Fibroblast of the aortic adventitia (primary cell): ENCODE results near the gene SH3BP5. TPM values are rescaled to one million over a fixed set of nuclear protein-coding genes. Genes with fewer than 3 reads are reported as not detected.

ENCODE experiments used
- DNase-seq: peaks from one replicate; pipeline ENCODE4 v3.0.0-alpha.2; 2010; ENCODE audit warnings: low read depth
- H3K4me3 ChIP-seq: 2 replicates; pipeline ENCODE4 v1.5.1; 2011; ENCODE audit warnings: low read depth, mild to moderate bottlenecking, control low read depth, low read length, moderate library complexity
- total RNA-seq: library from RNA; depleted of rRNA; stranded (reverse); fragments of >200 nt; gene quantifications from 2 replicates; pipeline ENCODE4 v1.2.3, GENCODE V29; 2012; ENCODE audit warnings: low replicate concordance
- TF ChIP-seq, protein P1 (sequence below): IDR thresholded peaks from 2 replicates; pipeline ENCODE4 v1.5.1; 2011; ENCODE audit warnings: mild to moderate bottlenecking, low read length, control low read depth, inconsistent platforms; ENCODE audit not compliant: insufficient read depth

SH3BP5 gene
- total RNA-seq, 1 donor: 25.5 TPM

DNA sequence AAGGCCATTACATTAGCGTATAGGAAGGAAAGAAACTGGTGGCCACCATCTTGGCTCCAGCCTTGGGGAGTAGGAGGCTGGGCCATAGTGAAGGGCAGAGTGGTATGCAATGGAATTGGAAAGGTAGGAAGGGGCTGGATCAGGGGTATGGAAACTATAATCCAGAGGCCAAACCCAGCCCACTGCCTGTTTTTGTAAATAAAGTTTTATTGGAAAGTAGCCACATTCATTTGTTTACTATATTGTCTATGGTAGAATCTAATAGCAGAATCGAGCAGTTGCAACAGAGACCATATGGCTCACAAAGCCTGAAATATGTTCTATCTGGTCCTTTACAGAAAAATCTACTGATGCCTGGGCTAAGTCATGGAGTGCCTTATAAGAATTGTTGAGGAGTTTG is 14.1 kb upstream of the SH3BP5 start:
- TF ChIP-seq, protein P1, sequence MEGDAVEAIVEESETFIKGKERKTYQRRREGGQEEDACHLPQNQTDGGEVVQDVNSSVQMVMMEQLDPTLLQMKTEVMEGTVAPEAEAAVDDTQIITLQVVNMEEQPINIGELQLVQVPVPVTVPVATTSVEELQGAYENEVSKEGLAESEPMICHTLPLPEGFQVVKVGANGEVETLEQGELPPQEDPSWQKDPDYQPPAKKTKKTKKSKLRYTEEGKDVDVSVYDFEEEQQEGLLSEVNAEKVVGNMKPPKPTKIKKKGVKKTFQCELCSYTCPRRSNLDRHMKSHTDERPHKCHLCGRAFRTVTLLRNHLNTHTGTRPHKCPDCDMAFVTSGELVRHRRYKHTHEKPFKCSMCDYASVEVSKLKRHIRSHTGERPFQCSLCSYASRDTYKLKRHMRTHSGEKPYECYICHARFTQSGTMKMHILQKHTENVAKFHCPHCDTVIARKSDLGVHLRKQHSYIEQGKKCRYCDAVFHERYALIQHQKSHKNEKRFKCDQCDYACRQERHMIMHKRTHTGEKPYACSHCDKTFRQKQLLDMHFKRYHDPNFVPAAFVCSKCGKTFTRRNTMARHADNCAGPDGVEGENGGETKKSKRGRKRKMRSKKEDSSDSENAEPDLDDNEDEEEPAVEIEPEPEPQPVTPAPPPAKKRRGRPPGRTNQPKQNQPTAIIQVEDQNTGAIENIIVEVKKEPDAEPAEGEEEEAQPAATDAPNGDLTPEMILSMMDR: no peak
- DNase-seq: no peak
- no peak overlapping the region for H3K4me3 ChIP-seq

DNA sequence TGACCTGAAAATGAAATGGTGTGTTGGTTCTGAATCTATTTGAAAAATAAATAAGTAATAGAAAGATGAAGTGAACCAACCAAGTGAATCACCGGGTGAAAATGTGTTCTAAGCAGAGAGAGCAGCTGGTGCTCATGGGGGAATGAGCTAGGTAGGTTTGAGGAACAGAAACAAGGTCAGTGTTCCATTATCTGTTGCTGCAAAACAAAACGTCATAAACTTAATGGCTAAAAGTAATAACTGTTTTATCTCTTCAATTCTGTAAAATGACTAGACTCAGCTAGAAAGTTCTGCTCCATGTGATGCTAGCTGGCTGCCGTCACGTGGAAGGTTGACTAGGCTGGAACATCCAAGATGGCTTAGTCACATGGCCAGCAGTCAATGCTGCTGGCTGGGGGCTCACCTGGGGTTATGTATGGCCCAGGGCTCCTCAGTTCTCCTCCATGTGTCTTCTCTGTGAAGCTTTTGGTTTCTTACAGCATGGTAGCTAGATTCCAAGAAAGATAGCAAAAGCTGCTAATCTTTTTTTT is 13.3 kb upstream of the SH3BP5 start:
- no peak overlapping the region for H3K4me3 ChIP-seq
- TF ChIP-seq, protein P1: no peak
- no peak for DNase-seq

DNA sequence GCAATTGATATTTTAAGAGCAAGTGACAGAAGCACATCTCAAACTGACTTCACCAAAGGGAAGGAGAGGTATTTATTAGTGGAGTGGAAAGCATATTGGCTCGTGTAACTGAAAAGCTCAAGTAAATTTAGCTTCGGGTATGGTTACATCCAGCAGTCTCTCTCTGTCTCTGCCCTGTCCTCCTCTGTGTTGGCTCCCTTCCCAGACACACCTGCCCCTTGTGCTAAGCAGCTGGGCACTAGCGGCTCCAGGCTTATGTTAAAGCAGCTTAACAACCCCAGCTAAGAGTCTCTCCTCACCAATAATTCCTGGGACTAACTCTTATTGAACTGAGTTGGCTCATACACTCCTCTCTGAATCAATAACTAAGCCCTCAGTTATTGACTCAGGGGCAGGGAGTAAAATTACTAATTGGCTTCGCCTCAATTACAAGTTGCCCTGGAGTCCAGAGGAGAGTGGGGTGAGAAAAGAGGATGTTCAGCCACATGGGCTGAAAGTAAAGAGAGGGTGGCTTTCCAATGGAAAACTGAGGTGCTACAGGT is 12.8 kb upstream of the SH3BP5 start:
- DNase-seq: no peak
- TF ChIP-seq, protein P1: no peak
- no peak overlapping the region for H3K4me3 ChIP-seq

GRCh38 chr3:15342945-15343344 is 10.6 kb upstream of the SH3BP5 start:
- no peak for DNase-seq
- TF ChIP-seq, protein P1: no peak
- H3K4me3 ChIP-seq: no peak overlapping the region

DNA sequence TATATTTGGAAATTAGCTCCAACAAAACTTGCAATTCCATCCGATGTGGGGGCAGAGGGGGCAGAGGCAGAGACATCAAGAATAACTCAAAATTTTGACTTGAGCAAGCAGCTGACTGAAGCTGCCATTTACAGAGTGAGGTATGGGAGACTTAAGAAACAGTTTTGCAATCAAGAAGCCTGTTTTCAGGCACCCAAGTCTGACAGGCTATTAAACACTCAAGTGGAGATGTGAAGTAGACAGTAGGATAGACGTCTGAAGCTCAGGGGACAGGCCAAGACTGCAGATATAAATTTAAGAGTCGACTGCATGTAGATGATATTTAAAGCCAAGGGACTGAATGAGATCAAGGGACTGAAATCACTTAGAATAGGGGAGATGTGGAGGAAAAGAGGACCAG is 9.9 kb upstream of the SH3BP5 start:
- no peak overlapping the region for H3K4me3 ChIP-seq
- DNase-seq: no peak
- TF ChIP-seq, protein P1: no peak

- DNase-seq: no peak
- TF ChIP-seq, protein P1: no peak
- H3K4me3 ChIP-seq: no peak overlapping the region
Observed at GRCh38 chr3:15341030-15341726, 8.8 kb upstream of the SH3BP5 start.
